Measurements from ENCODE around the gene IRX4.

IRX4 gene

DNA sequence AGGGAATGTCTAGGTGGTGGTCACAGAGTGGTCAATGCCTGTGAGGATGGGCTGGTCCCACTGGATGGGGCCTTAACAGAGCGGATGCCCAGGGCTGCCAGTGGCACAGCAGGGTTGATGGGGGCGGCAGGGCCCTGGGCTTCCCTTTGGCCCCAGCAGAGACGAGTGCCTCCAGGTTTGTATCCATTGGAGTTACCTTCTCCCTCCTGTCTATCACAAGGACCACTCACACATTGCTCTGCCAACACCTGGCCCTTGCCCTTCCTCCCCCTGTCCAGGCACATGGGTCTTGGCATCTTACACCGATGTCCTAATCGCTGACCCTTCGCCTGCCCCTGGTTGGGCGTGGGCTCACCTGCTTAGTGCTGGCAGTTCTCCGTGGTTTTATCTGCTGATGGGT, 26.2 kb upstream of the IRX4 start:
- TF ChIP-seq CREB1 (IDR thresholded peaks at IDR 0.05; ENCODE audit: low read depth) (no peak), RAD21 (IDR thresholded peaks at IDR 0.05; ENCODE audit: low read depth) (no peak), ZBTB7A (IDR thresholded peaks at IDR 0.05; ENCODE audit: low read depth) (no peak), FOXM1 (IDR thresholded peaks at IDR 0.05; ENCODE audit: borderline replicate concordance, low read depth) (no peak), CEBPB (IDR thresholded peaks at IDR 0.05) (no peak), TCF12 (IDR thresholded peaks at IDR 0.05; ENCODE audit: low read depth) (no peak), TEAD4 (IDR thresholded peaks at IDR 0.05) (no peak), YY1 (IDR thresholded peaks at IDR 0.05; ENCODE audit: low read depth) (no peak), EGR1 (IDR thresholded peaks at IDR 0.05) (no peak), TAF1 (IDR thresholded peaks at IDR 0.05; ENCODE audit: low read depth) (no peak), NFIC (IDR thresholded peaks at IDR 0.05) (no peak), EP300 (IDR thresholded peaks at IDR 0.05; ENCODE audit: borderline replicate concordance) (no peak)
- TF ChIP-seq, protein P1, sequence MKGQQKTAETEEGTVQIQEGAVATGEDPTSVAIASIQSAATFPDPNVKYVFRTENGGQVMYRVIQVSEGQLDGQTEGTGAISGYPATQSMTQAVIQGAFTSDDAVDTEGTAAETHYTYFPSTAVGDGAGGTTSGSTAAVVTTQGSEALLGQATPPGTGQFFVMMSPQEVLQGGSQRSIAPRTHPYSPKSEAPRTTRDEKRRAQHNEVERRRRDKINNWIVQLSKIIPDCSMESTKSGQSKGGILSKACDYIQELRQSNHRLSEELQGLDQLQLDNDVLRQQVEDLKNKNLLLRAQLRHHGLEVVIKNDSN (IDR thresholded peaks at IDR 0.05): no peak
- TF ChIP-seq, protein P2, sequence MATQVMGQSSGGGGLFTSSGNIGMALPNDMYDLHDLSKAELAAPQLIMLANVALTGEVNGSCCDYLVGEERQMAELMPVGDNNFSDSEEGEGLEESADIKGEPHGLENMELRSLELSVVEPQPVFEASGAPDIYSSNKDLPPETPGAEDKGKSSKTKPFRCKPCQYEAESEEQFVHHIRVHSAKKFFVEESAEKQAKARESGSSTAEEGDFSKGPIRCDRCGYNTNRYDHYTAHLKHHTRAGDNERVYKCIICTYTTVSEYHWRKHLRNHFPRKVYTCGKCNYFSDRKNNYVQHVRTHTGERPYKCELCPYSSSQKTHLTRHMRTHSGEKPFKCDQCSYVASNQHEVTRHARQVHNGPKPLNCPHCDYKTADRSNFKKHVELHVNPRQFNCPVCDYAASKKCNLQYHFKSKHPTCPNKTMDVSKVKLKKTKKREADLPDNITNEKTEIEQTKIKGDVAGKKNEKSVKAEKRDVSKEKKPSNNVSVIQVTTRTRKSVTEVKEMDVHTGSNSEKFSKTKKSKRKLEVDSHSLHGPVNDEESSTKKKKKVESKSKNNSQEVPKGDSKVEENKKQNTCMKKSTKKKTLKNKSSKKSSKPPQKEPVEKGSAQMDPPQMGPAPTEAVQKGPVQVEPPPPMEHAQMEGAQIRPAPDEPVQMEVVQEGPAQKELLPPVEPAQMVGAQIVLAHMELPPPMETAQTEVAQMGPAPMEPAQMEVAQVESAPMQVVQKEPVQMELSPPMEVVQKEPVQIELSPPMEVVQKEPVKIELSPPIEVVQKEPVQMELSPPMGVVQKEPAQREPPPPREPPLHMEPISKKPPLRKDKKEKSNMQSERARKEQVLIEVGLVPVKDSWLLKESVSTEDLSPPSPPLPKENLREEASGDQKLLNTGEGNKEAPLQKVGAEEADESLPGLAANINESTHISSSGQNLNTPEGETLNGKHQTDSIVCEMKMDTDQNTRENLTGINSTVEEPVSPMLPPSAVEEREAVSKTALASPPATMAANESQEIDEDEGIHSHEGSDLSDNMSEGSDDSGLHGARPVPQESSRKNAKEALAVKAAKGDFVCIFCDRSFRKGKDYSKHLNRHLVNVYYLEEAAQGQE (IDR thresholded peaks at IDR 0.05; ENCODE audit: low read depth): no peak
- TF ChIP-seq, protein P3, sequence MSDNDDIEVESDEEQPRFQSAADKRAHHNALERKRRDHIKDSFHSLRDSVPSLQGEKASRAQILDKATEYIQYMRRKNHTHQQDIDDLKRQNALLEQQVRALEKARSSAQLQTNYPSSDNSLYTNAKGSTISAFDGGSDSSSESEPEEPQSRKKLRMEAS (IDR thresholded peaks at IDR 0.05): no peak

DNA sequence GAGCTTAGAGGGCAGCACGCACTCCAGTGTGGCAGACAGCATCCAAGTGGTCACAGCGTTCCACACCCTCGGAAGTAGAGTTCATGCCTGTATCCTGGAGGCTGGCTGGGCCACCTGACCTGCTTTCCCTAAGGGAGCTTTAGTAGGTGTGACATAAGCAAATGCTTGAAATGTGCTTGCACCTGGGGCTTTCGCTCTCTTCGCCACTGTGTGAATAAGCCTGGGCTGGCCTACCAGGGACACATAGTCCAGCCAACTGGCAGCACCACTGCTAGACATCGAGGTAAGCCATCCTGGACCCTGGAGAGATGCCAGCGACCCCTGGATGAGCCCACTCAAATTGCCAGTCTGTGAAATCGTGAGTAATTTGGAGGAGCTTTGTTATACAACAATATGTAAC, 24.9 kb upstream of the IRX4 start:
- TF ChIP-seq NFIC (IDR thresholded peaks at IDR 0.05) (no peak), CEBPB (IDR thresholded peaks at IDR 0.05) (no peak), CREB1 (IDR thresholded peaks at IDR 0.05; ENCODE audit: low read depth) (no peak), RAD21 (IDR thresholded peaks at IDR 0.05; ENCODE audit: low read depth) (no peak), EGR1 (IDR thresholded peaks at IDR 0.05) (no peak), YY1 (IDR thresholded peaks at IDR 0.05; ENCODE audit: low read depth) (no peak), TCF12 (IDR thresholded peaks at IDR 0.05; ENCODE audit: low read depth) (no peak), EP300 (IDR thresholded peaks at IDR 0.05; ENCODE audit: borderline replicate concordance) (no peak), TAF1 (IDR thresholded peaks at IDR 0.05; ENCODE audit: low read depth) (no peak), FOXM1 (IDR thresholded peaks at IDR 0.05; ENCODE audit: borderline replicate concordance, low read depth) (no peak)
- TF ChIP-seq, protein P1 (IDR thresholded peaks at IDR 0.05): no peak
- TF ChIP-seq, protein P3 (IDR thresholded peaks at IDR 0.05): no peak
- TF ChIP-seq, protein P2 (IDR thresholded peaks at IDR 0.05; ENCODE audit: low read depth): no peak

DNA sequence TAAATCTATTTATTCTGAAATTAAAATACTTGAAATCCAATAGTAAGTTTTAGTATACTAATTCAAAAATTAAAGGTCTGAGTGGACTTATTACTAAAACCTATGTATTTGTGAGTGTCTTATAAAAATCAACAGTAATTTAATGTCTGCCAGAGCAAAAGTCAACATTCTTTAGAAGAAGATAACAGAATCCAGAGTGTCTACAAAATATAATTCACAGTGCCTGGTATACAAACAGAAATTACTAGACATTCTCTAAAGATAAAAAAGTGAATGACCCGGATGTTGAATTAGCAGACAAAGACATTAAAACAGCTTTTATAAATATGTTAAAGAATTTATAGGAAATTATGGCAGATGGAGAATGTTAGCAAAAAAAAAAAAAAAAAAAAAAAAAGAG, 22.4 kb upstream of the IRX4 start:
- TF ChIP-seq EGR1 (IDR thresholded peaks at IDR 0.05) (no peak), EP300 (IDR thresholded peaks at IDR 0.05; ENCODE audit: borderline replicate concordance) (no peak), TCF12 (IDR thresholded peaks at IDR 0.05; ENCODE audit: low read depth) (no peak), CEBPB (IDR thresholded peaks at IDR 0.05) (no peak), NFIC (IDR thresholded peaks at IDR 0.05) (no peak), RAD21 (IDR thresholded peaks at IDR 0.05; ENCODE audit: low read depth) (no peak), ZBTB7A (IDR thresholded peaks at IDR 0.05; ENCODE audit: low read depth) (no peak), TEAD4 (IDR thresholded peaks at IDR 0.05) (no peak), FOXM1 (IDR thresholded peaks at IDR 0.05; ENCODE audit: borderline replicate concordance, low read depth) (no peak), CREB1 (IDR thresholded peaks at IDR 0.05; ENCODE audit: low read depth) (no peak), TAF1 (IDR thresholded peaks at IDR 0.05; ENCODE audit: low read depth) (no peak), YY1 (IDR thresholded peaks at IDR 0.05; ENCODE audit: low read depth) (no peak)
- TF ChIP-seq, protein P1 (IDR thresholded peaks at IDR 0.05): no peak
- TF ChIP-seq, protein P3 (IDR thresholded peaks at IDR 0.05): no peak
- TF ChIP-seq, protein P2 (IDR thresholded peaks at IDR 0.05; ENCODE audit: low read depth): no peak
